ENCODE data around the gene DNAH17.

The DNAH17 gene

GRCh38 chr17:78387977-78388941 lies 188.9 kb downstream of the DNAH17 start:
- no peak for DNase-seq

GRCh38 chr17:78384479-78385175 lies 192.6 kb downstream of the DNAH17 start:
- no peak for DNase-seq

DNA sequence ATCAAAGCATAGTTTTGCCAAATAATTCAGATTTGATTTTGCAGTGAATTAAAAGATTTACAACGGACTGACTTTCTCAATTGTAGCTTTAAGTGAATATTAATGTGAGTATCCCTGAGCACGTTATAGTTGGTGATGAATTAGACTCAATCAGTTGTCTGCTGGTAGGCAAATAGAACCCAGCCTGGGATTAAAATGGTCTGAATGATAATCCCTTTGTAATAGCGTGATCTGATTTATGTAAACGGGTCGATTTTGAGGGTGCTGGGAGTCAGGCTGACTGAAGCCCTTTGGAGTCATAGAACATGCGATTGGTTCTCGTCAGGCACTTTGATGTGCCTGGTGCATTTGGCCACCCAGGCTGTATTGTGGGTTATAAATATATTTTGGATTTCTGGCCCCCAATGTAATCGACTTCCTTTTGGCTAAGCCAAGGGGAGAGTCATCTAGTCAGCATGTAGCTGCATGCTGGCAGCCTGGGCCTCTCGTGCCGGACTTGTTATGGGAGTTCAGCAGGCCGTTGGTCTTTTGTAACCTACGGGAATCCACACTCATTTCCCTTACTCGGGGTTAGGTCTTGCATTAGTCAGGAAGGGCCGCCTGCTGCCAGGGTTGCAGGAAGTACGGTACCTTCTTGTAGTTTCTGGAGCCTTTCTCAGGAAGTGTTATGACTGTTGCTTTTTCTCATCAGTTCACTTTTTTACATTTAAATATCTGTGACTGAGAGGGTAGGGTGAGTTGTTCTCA lies 193.3 kb downstream of the DNAH17 start:
- no peak for DNase-seq

DNA sequence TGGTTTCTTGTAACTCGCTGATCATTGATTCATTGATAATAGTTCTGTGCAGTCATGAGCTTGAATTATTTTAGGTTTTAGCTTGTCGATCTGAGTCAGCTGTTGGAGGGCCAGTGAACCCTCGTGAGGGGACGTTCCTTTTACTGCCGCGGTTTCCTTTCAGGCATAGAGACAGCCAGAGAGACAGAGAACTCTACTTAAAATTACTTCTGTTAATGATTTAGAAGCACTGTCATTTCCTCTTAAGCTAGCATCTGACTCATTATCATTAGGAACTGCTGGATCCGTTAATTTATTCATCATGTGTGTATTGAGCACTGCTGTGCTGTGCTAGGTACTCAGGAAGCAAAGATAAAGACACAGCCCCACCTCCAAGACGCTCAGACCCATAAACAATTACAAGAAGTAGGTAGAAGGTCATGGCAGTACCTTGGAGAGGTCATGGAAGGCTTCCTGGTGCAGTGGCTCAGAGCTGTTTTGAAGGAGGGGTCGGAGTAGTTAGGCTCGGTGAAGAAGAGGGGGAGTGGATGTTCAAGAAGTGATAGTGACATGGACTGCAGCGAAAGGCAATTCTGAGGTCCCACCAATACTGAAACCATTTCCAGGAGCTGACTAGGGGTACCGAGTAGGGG lies 195.5 kb downstream of the DNAH17 start:
- DNase-seq: no peak

GRCh38 chr17:78380370-78380769 lies 196.8 kb downstream of the DNAH17 start:
- no peak for DNase-seq

- DNase-seq: no peak
These were observed 198.1 kb downstream of the DNAH17 start for GRCh38 chr17:78379131-78379491.

GRCh38 chr17:78378225-78379130 lies 198.7 kb downstream of the DNAH17 start, which contains the start of gene PGS1:
PGS1 (plus strand) TSS chr17:78378649; CDS start chr17:78378666, 17 bp downstream.
- DNase-seq: peak; percentile 60

GRCh38 chr17:78377858-78378224 lies 199.4 kb downstream of the DNAH17 start:
- no peak for DNase-seq

DNA sequence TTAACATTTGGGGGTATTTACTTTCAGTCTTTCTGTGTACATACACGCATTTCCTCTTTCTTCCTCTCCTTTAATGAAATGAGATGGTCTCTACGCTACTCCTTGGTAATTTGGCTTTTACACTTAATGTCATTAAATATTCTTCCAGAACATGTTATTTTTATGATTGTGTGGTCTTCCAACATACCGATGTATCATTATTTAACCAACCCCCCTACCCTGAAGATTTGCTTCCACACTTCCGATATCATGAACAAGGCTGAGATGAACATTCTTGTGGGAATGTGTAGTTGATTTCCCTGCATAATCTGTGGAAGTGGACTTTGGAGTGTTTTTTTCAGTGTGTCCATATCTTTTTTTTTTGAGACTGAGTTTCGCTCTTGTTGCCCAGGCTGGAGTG lies 201.0 kb downstream of the DNAH17 start:
- no peak for DNase-seq

- DNase-seq: peak; percentile 26
These were observed 201.6 kb downstream of the DNAH17 start for GRCh38 chr17:78375401-78376151.

DNA sequence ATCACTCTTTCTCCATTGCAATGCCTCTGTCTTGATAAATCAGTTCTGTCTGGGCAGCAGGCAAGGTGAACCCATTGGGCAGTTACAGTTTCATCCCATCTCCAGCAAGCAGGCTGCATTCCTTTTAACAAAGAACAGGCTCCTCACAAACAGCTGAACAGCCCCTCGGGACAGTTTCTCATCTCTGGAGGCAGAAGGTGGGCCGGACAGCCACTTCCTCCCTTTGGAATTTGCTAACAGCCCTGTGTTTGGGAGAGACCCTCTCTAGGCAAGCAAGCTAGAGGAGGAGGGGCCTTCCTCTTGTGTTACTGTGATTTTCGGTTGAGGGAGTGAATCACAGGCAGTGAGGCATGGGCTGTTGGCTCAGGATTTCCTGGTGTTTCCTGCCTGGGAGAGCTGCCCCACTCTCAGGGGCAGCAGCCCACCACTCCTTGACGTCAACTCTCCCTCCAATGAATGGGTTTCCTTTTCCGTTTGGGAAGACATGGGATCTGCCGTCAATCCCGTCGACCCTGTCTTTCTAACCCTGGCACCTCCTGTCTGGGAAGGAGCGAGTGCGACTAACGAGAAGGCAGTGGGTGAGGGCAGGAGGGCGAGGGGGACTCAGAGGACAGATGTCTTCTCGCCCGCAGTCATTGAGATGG lies 202.4 kb downstream of the DNAH17 start:
- DNase-seq: no peak

GRCh38 chr17:78374189-78374588 lies 203.0 kb downstream of the DNAH17 start:
- no peak for DNase-seq
